GM19468 (cell line): ENCODE data around the gene DCAF11.

Experiments used
- ATAC-seq: cut with Tn5 transposase; IDR thresholded peaks from one replicate; pipeline ENCODE4 v1.9.1; 2021; ENCODE audit warnings: mild to moderate bottlenecking, moderate library complexity, moderate number of reproducible peaks; ENCODE audit not compliant: unreplicated experiment; ENCODE audit errors: extremely low read depth

Gene DCAF11

GRCh38 chr14:24150567-24150966 lies 36.0 kb downstream of the DCAF11 start:
- no peak for ATAC-seq

- ATAC-seq: no peak
These were observed 36.4 kb downstream of the DCAF11 start for GRCh38 chr14:24150993-24151392.

- no peak for ATAC-seq
These were observed 37.0 kb downstream of the DCAF11 start for GRCh38 chr14:24151404-24152080.

GRCh38 chr14:24155100-24155499 lies 40.5 kb downstream of the DCAF11 start:
- ATAC-seq: no peak

GRCh38 chr14:24156840-24157239 lies 42.3 kb downstream of the DCAF11 start:
- ATAC-seq: no peak

- ATAC-seq: no peak
These were observed 42.8 kb downstream of the DCAF11 start for GRCh38 chr14:24157331-24157730.

GRCh38 chr14:24159777-24160498 lies 45.4 kb downstream of the DCAF11 start:
- no peak for ATAC-seq

GRCh38 chr14:24160499-24160849 lies 45.9 kb downstream of the DCAF11 start:
- ATAC-seq: no peak

GRCh38 chr14:24160850-24161804 lies 46.5 kb downstream of the DCAF11 start, which contains the start of gene IRF9:
Gene IRF9, plus strand, starts transcription at chr14:24161265. Its CDS starts 880 bp downstream, at chr14:24162145.
- ATAC-seq: peak; percentile 69

- ATAC-seq: no peak
These were observed 47.5 kb downstream of the DCAF11 start for GRCh38 chr14:24162093-24162492.

GRCh38 chr14:24164518-24164991 lies 50.0 kb downstream of the DCAF11 start:
- no peak for ATAC-seq

GRCh38 chr14:24165785-24166184 lies 51.2 kb downstream of the DCAF11 start:
- ATAC-seq: no peak

GRCh38 chr14:24167469-24168114 lies 53.0 kb downstream of the DCAF11 start:
- ATAC-seq: no peak

- peak; percentile 69 for ATAC-seq
These were observed 57.1 kb downstream of the DCAF11 start, which contains the start of gene REC8 for GRCh38 chr14:24171422-24172260. Gene REC8, plus strand, starts transcription at chr14:24172080. Its CDS starts 473 bp downstream, at chr14:24172553.

- no peak for ATAC-seq
These were observed 57.8 kb downstream of the DCAF11 start for GRCh38 chr14:24172261-24172860.

- ATAC-seq: no peak
These were observed 58.3 kb downstream of the DCAF11 start for GRCh38 chr14:24172871-24173281.
